Thyroid gland (tissue), 4 donors: ENCODE data around the gene PFKFB1. TPM values are rescaled to one million over a fixed set of nuclear protein-coding genes. Genes with fewer than 3 reads are reported as not detected.

Experiments
- DNase-seq, 2 donors: peaks; one replicate each; pipeline ENCODE4 v3.0.0-alpha.2; 2019
- H3K27ac ChIP-seq, 3 donors: fragments of 200-600 bp; sonication (generic); 1 replicate in 2 of 3; 2 replicates in 1 of 3; pipeline ENCODE4 v1.5.1; 2016 to 2019; ENCODE audit warnings: mild to moderate bottlenecking in 1 of 3, moderate library complexity in 1 of 3
- H3K27me3 ChIP-seq: fragments of 200-600 bp; sonication (generic); one replicate; pipeline ENCODE4 v1.5.1; 2019
- H3K36me3 ChIP-seq, 2 donors: fragments of 200-600 bp; sonication (generic); one replicate each; pipeline ENCODE4 v1.5.1; 2016 to 2019
- H3K4me1 ChIP-seq, 2 donors: fragments of 200-600 bp; sonication (generic); one replicate each; pipeline ENCODE4 v1.5.1; 2017 to 2019
- H3K4me3 ChIP-seq, 3 donors: fragments of 200-600 bp; sonication (generic); replicated peaks in 1 of 3; 1 replicate in 2 of 3; 2 replicates in 1 of 3; pipeline ENCODE4 v1.5.1; 2016; ENCODE audit warnings: mild to moderate bottlenecking in 1 of 3
- H3K9me3 ChIP-seq: fragments of 200-600 bp; sonication (generic); one replicate; pipeline ENCODE4 v1.5.1; 2017
- POLR2A ChIP-seq, 2 donors: fragments of 450-650 bp; IDR thresholded peaks; one replicate each; pipeline ENCODE4 v1.6.1; 2017; ENCODE audit warnings: antibody characterized with exemption in 2 of 2, mild to moderate bottlenecking in 2 of 2, moderate library complexity in 1 of 2
- WGBS, 2 donors: methylation state at CpG; one replicate each; pipeline ENCODE4 v1.1.5; 2017; 5-methylcytosine and 5-hydroxymethylcytosine counted together
- intact Hi-C: fragments of 100-400 bp; cut with DNase I; formaldehyde crosslinking; loops from one replicate; pipeline ENCODE4 v1.15.1; 2023
- total RNA-seq, 4 donors: library from RNA; depleted of rRNA; stranded (reverse); fragments of >200 nt; gene quantifications; one replicate each; pipeline ENCODE4 v1.2.3, GENCODE V29; 2016
- TF ChIP-seq, protein P1 (sequence below), 6 experiments: fragments of 200-600 bp in 3 of 6; fragments of 450-650 bp in 3 of 6; sonication (generic) in 3 of 6; IDR thresholded peaks; one replicate each; pipeline ENCODE4 v1.5.1; 2016 to 2019; ENCODE audit warnings: antibody characterized with exemption in 6 of 6, mild to moderate bottlenecking in 2 of 6, inconsistent platforms in 1 of 6, moderate library complexity in 1 of 6

PFKFB1 gene
- total RNA-seq, 4 donors from 2014 or later = 0.56 to 1.3 (median 0.93) TPM

DNA sequence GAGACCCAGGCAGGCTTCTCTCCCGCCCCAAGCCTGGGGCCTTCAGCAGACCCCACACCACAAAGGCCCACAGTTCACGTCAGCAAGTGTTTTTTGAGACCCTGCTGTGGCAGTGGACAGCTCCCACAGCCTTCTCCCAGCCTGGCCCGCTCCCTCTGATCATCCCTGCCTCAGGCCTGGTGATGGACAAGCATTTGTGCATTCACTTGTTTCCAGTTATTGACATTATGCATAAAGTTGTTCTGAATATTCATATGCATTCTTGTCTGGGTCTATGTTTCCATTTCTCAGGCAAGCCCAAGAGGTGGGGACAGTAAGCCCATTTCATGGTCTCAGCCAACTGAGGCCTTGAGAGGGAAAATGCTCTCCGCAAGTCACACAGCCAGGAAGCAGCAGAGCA, 58.7 kb downstream of the PFKFB1 start:
- 93 to 100% methylated on average over 2 of the region's 4 CpGs for WGBS, 2 donors
- no peak for DNase-seq
- intact Hi-C loops = no loop called here

DNA sequence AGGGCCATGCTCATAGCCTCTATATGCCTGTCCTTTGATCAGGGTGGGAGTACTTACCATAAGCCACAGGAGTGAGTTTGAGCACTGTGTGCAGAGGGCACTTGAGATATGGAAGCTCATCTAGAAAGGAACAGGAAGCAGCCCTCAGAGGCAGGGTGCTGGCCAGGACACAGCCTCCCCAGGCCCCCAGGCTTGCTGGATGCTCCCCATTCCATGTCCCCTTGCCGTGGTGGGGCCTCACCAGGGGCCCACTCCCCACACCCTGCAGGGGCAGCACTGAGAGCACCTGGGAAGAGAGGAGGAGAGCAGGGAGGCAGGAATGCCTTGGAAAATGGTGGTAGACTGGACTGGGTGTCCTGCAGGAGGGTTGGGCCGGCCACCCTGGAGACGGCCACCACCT, 59.1 kb downstream of the PFKFB1 start:
- H3K9me3 ChIP-seq = no peaks in the 10 kb centered on the region
- 83% methylated on average over 1 of the region's 3 CpGs; no CpG with 5 or more reads in 1 of the 2 donors for WGBS, 2 donors
- no peak for DNase-seq
- no peaks in the 10 kb centered on the region for H3K4me1 ChIP-seq
- TF ChIP-seq, protein P1, sequence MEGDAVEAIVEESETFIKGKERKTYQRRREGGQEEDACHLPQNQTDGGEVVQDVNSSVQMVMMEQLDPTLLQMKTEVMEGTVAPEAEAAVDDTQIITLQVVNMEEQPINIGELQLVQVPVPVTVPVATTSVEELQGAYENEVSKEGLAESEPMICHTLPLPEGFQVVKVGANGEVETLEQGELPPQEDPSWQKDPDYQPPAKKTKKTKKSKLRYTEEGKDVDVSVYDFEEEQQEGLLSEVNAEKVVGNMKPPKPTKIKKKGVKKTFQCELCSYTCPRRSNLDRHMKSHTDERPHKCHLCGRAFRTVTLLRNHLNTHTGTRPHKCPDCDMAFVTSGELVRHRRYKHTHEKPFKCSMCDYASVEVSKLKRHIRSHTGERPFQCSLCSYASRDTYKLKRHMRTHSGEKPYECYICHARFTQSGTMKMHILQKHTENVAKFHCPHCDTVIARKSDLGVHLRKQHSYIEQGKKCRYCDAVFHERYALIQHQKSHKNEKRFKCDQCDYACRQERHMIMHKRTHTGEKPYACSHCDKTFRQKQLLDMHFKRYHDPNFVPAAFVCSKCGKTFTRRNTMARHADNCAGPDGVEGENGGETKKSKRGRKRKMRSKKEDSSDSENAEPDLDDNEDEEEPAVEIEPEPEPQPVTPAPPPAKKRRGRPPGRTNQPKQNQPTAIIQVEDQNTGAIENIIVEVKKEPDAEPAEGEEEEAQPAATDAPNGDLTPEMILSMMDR (IDR thresholded peaks at IDR 0.05) = no peak
- no peak for TF ChIP-seq POLR2A (IDR thresholded peaks at IDR 0.05)
- H3K36me3 ChIP-seq = no peaks in the 10 kb centered on the region
- intact Hi-C loops = no loop called here
- H3K27me3 ChIP-seq = no peaks in the 10 kb centered on the region
- no peak overlapping the region for H3K27ac ChIP-seq
- no peak overlapping the region for H3K4me3 ChIP-seq

More for the DNA sequence above, 58.7 kb downstream of the PFKFB1 start:
- H3K27me3 ChIP-seq = no peaks in the 10 kb centered on the region
- no peaks in the 10 kb centered on the region for H3K36me3 ChIP-seq
- H3K9me3 ChIP-seq = no peaks in the 10 kb centered on the region
- no peak overlapping the region for H3K27ac ChIP-seq
- no peak overlapping the region for H3K4me3 ChIP-seq
- no peaks in the 10 kb centered on the region for H3K4me1 ChIP-seq
- TF ChIP-seq, protein P1 (IDR thresholded peaks at IDR 0.05) = no peak

GRCh38 chrX:54934058-54934457, 59.9 kb downstream of the PFKFB1 start:
- WGBS, 2 donors = 50 to 75% methylated on average over 2 to 5 of the region's 6 CpGs

GRCh38 chrX:54933150-54933826, 60.7 kb downstream of the PFKFB1 start:
- no peaks in the 10 kb centered on the region for H3K27me3 ChIP-seq
- no peak for DNase-seq
- 89 to 96% methylated on average over 7 to 10 of the region's 10 CpGs for WGBS, 2 donors

More at GRCh38 chrX:54934058-54934457, 59.9 kb downstream of the PFKFB1 start:
- Histone ChIP-seq H3K4me3 (no peak overlapping the region), H3K36me3 (no peaks in the 10 kb centered on the region), H3K4me1 (no peaks in the 10 kb centered on the region), H3K27ac (no peak overlapping the region), H3K27me3 (no peaks in the 10 kb centered on the region), H3K9me3 (no peaks in the 10 kb centered on the region)
- intact Hi-C loops = no loop called here
- no peak for DNase-seq
- TF ChIP-seq, protein P1 (IDR thresholded peaks at IDR 0.05) = no peak
- no peak for TF ChIP-seq POLR2A (IDR thresholded peaks at IDR 0.05)

DNA sequence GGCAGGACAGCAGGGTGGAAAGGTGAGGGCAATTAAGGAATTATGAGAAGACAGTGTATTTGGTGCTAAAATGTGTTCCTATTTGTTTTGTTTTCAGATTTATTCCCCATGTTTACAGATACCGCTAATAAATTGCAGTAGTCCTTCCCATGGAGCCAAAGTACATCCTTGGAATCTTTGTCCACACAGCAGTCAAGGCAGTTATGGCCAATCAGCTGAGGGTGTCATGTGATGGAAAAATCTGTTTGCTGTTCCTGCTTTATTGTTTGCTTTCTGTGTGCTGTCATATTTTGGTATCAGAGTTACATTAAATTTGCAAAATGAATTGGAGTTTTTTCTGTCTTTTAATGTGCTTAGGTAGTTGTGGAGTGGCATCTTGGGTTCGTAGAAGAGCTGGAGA, 62.9 kb downstream of the PFKFB1 start:
- Histone ChIP-seq H3K27me3 (no peaks in the 10 kb centered on the region), H3K27ac (no peak overlapping the region), H3K4me1 (no peaks in the 10 kb centered on the region), H3K9me3 (no peaks in the 10 kb centered on the region), H3K4me3 (no peak overlapping the region), H3K36me3 (no peaks in the 10 kb centered on the region)
- TF ChIP-seq, protein P1 (IDR thresholded peaks at IDR 0.05) = no peak
- no peak for TF ChIP-seq POLR2A (IDR thresholded peaks at IDR 0.05)
- WGBS, 2 donors = 87 to 98% methylated on average over 2 of the region's 2 CpGs
- intact Hi-C loops = no loop called here
- DNase-seq = no peak

More at GRCh38 chrX:54933150-54933826, 60.7 kb downstream of the PFKFB1 start:
- Histone ChIP-seq H3K27ac (no peak overlapping the region), H3K4me3 (no peak overlapping the region), H3K36me3 (no peaks in the 10 kb centered on the region), H3K9me3 (no peaks in the 10 kb centered on the region), H3K4me1 (no peaks in the 10 kb centered on the region)
- intact Hi-C loops = no loop called here
- no peak for TF ChIP-seq POLR2A (IDR thresholded peaks at IDR 0.05)
- TF ChIP-seq, protein P1 (IDR thresholded peaks at IDR 0.05) = no peak
